GM12878 (cell line): ENCODE measurements around the gene HEXIM2. TPM values are rescaled to one million over a fixed set of nuclear protein-coding genes. Genes with fewer than 3 reads are reported as not detected.

ENCODE experiments used
- ATAC-seq: fragments of 200-7000 bp; cut with Tn5 transposase; 3 replicates; pipeline ENCODE4 v1.9.1; 2020; ENCODE audit warnings: mild to moderate bottlenecking, moderate library complexity
- BruUV-seq: library from RNA; stranded (reverse); fragments of 400-500 nt; replicated peaks from 2 replicates; lab custom pipeline; 2021; lab: Mats Ljungman, UMichigan
- CTCF ChIA-PET: fragments of 300-600 bp; sonication (Branson Sonifier 250); formaldehyde crosslinking; extraction: SDS; loops from one replicate; lab custom pipeline; 2021; ENCODE audit warnings: inconsistent platforms; lab: Yijun Ruan, JAX
- POLR2A ChIA-PET: fragments of 350-600 bp; formaldehyde crosslinking; extraction: SDS; loops from one replicate; lab custom pipeline; 2021; ENCODE audit warnings: inconsistent platforms; lab: Charles Lee
- RAD21 ChIA-PET: fragments of 300-600 bp; sonication (Branson Sonifier 250); formaldehyde crosslinking; loops from one replicate; lab custom pipeline; 2023; ENCODE audit warnings: antibody characterized with exemption; ENCODE audit not compliant: unreplicated experiment; lab: Charles Lee
- SMC1A ChIA-PET: fragments of 300-600 bp; sonication (Branson Sonifier 250); formaldehyde crosslinking; loops from one replicate; lab custom pipeline; 2023; ENCODE audit not compliant: unreplicated experiment, uncharacterized antibody; lab: Charles Lee
- DNase-seq: peaks from one replicate; pipeline ENCODE4 v3.0.0-alpha.2; 2011; ENCODE audit warnings: low read depth, low spot score
- FAIRE-seq: peaks from 3 replicates; lab custom pipeline; 2011; peaks lifted over from hg19 to GRCh38; lab: Jason Lieb, UNC
- H2AFZ ChIP-seq: 2 replicates; pipeline ENCODE4 v1.6.0; 2011; ENCODE audit warnings: low read depth, low read length, control low read depth; ENCODE audit not compliant: control insufficient read depth
- H3K27ac ChIP-seq: 2 replicates; pipeline ENCODE4 v1.5.1; 2011; ENCODE audit warnings: control low read depth; ENCODE audit not compliant: control insufficient read depth, insufficient read depth
- H3K27me3 ChIP-seq, 2 experiments: replicated peaks in 1 of 2; 2 replicates each; pipeline versions ENCODE4 v1.6.0 to v1.6.1; 2011; ENCODE audit warnings: low read length in 1 of 2; ENCODE audit not compliant: control insufficient read depth in 2 of 2, insufficient read depth in 2 of 2
- H3K36me3 ChIP-seq, 2 experiments: 2 replicates each; pipeline ENCODE4 v1.5.1; 2011; ENCODE audit warnings: low read length in 1 of 2; ENCODE audit not compliant: control insufficient read depth in 2 of 2, insufficient read depth in 2 of 2
- H3K4me1 ChIP-seq: 2 replicates; pipeline ENCODE4 v1.6.1; 2011; ENCODE audit warnings: mild to moderate bottlenecking, low read length, moderate library complexity, mixed read lengths; ENCODE audit not compliant: control insufficient read depth, insufficient read depth
- H3K4me2 ChIP-seq: 2 replicates; pipeline ENCODE4 v1.6.0; 2011; ENCODE audit warnings: control low read depth; ENCODE audit not compliant: control insufficient read depth, insufficient read depth
- H3K4me3 ChIP-seq: fragments of 200-600 bp; sonication (generic); 2 replicates; pipeline ENCODE4 v1.5.1; 2016
- H3K79me2 ChIP-seq: 2 replicates; pipeline ENCODE4 v1.6.0; 2011; ENCODE audit warnings: low read length; ENCODE audit not compliant: control insufficient read depth, insufficient read depth
- H3K9ac ChIP-seq: 2 replicates; pipeline ENCODE4 v1.8.0; 2011; ENCODE audit warnings: low read length, control low read depth, mixed read lengths; ENCODE audit not compliant: control insufficient read depth, insufficient read depth
- H3K9me3 ChIP-seq: replicated peaks from 3 replicates; pipeline ENCODE4 v1.5.1; 2011; ENCODE audit warnings: mild to moderate bottlenecking, low read length; ENCODE audit not compliant: control insufficient read depth, insufficient read depth
- H4K20me1 ChIP-seq: 2 replicates; pipeline ENCODE4 v1.6.0; 2011; ENCODE audit not compliant: control insufficient read depth, insufficient read depth
- BCL11A ChIP-seq: IDR thresholded peaks from 2 replicates; pipeline ENCODE4 v1.6.1; 2011; ENCODE audit warnings: low read depth, low read length
- BCLAF1 ChIP-seq: fragments of 450-650 bp; IDR thresholded peaks from 2 replicates; pipeline ENCODE4 v1.6.1; 2017; ENCODE audit warnings: antibody characterized with exemption, mild to moderate bottlenecking, moderate library complexity
- CEBPZ ChIP-seq: fragments of 150-350 bp; IDR thresholded peaks from 2 replicates; pipeline ENCODE4 v1.6.1; 2016; ENCODE audit warnings: low read depth, low read length
- E2F8 ChIP-seq: fragments of 450-650 bp; IDR thresholded peaks from 2 replicates; pipeline ENCODE4 v1.6.1; 2018; ENCODE audit warnings: mild to moderate bottlenecking, low read depth, moderate library complexity; ENCODE audit not compliant: partially characterized antibody
- HDAC6 ChIP-seq: fragments of 200-600 bp; sonication (generic); IDR thresholded peaks from one replicate; pipeline ENCODE4 v1.8.0; 2017; ENCODE audit warnings: antibody characterized with exemption; ENCODE audit not compliant: unreplicated experiment
- NFIC ChIP-seq: IDR thresholded peaks from 2 replicates; pipeline ENCODE4 v1.6.1; 2012; ENCODE audit warnings: low read depth, mild to moderate bottlenecking, inconsistent platforms, low read length, moderate library complexity
- NRF1 ChIP-seq: conservative IDR thresholded peaks from 2 replicates; pipeline ENCODE4 v1.6.1; 2011; ENCODE audit warnings: mild to moderate bottlenecking, low read depth, low read length, improper control_type of control experiment
- SMAD1 ChIP-seq: fragments of 450-650 bp; IDR thresholded peaks from 2 replicates; pipeline ENCODE4 v1.6.1; 2018; ENCODE audit warnings: mild to moderate bottlenecking, low read depth; ENCODE audit not compliant: partially characterized antibody
- ZNF592 ChIP-seq: fragments of 450-650 bp; IDR thresholded peaks from 2 replicates; pipeline ENCODE4 v1.6.1; 2017; ENCODE audit warnings: mild to moderate bottlenecking, moderate library complexity
- WGBS: methylation state at CpG from one replicate; pipeline ENCODE4 v1.1.6; 2016; ENCODE audit warnings: low lambda C conversion rate; ENCODE audit not compliant: insufficient replicate concordance, insufficient coverage; ENCODE audit errors: missing lambda C conversion rate; 5-methylcytosine and 5-hydroxymethylcytosine counted together
- in situ Hi-C: fragments of 300-500 bp; cut with MboI; formaldehyde crosslinking; loops from 9 replicates; pipeline ENCODE4 v1.14.3; 2018; ENCODE audit warnings: mixed read lengths
- intact Hi-C: fragments of 100-400 bp; cut with micrococcal nuclease; formaldehyde crosslinking; loops from one replicate; pipeline ENCODE4 v1.14.2; 2022; ENCODE audit not compliant: unreplicated experiment
- polyA plus RNA-seq, 11 experiments: library from polyadenylated mRNA; depleted of rRNA in 4 of 11; unstranded in 6 of 11; stranded (reverse) in 5 of 11; fragments of >200 nt; fragmentation: Nextera tagmentation in 4 of 11; fragmentation: Illumina TruSeq in 1 of 11; extraction: Ambion mirVana in 4 of 11; extraction: Trizol in 1 of 11; gene quantifications; 1 replicate in 1 of 11; 2 replicates in 10 of 11; pipeline versions ENCODE4 v1.2.1 to v1.2.3, GENCODE V29; 2011 to 2016; ENCODE audit warnings: inconsistent platforms in 2 of 11, missing spikeins in 2 of 11, low read depth in 1 of 11
- total RNA-seq, 4 experiments: library from RNA; depleted of rRNA in 3 of 4; stranded (reverse); fragments of >200 nt in 3 of 4; fragmentation: Illumina TruSeq in 1 of 4; extraction: Trizol in 1 of 4; gene quantifications; 2 replicates each; pipeline versions ENCODE4 v1.2.1 to v1.2.3, GENCODE V29; 2013 to 2021

HEXIM2 gene
- total and polyA plus RNA-seq, 10 of the 15 experiments (the other 5 are each of a cell fraction or from before 2014, with no cell fraction given), result 0.10 to 10.3 (median 6.4) TPM

GRCh38 chr17:45115015-45115625 lies 46.6 kb upstream of the HEXIM2 start:
- Histone ChIP-seq H3K36me3 (no peaks in the 10 kb centered on the region), H3K9ac (no peak overlapping the region), H3K27ac (no peak overlapping the region), H2AFZ (no peak overlapping the region), H3K4me2 (no peak overlapping the region), H3K4me1 (peaks cover 11% of the 10 kb centered on the region; the same call in 1 of the 2 replicates), H3K79me2 (no peaks in the 10 kb centered on the region), H3K9me3 (no peaks in the 10 kb centered on the region), H3K4me3 (no peak overlapping the region), H4K20me1 (no peaks in the 10 kb centered on the region), H3K27me3 (no peaks in the 10 kb centered on the region)
- WGBS, result 55% methylated on average over 14 of the region's 26 CpGs
- ATAC-seq (no peak), FAIRE-seq (no peak), DNase-seq (no peak)
- intact Hi-C loops, result no loop called here
- POLR2A ChIA-PET, result no interaction called here
- in situ Hi-C loops, result no loop called here
- BruUV-seq, result no TSS peak
- CTCF ChIA-PET, result interaction anchor here (0.6 to 1.5 kb wide), 2 partner anchors 19 to 336 kb away, joined by 3 to 4 read pairs; no protein-coding TSS in a partner anchor
- RAD21 ChIA-PET, result no interaction called here
- SMC1A ChIA-PET, result no interaction called here
- TF ChIP-seq HDAC6, result no peak
- no peak for TF ChIP-seq E2F8
- TF ChIP-seq BCL11A, result no peak
- no peak for TF ChIP-seq BCLAF1
- TF ChIP-seq CEBPZ, result no peak
- TF ChIP-seq NRF1, result no peak
- TF ChIP-seq ZNF592, result no peak
- no peak for TF ChIP-seq SMAD1
- TF ChIP-seq NFIC, result no peak
